CD4-positive, alpha-beta T cell treated with Interleukin-15 for 1 hour (primary cell): ENCODE data around the gene MRAP2.

Source experiments
- DNase-seq: peaks from one replicate; pipeline ENCODE4 v3.0.0-alpha.2; 2020

MRAP2 gene

GRCh38 chr6:84136364-84137050, 102.9 kb downstream of the MRAP2 start:
- no peak for DNase-seq

GRCh38 chr6:84137051-84137375, 103.4 kb downstream of the MRAP2 start:
- DNase-seq = no peak

GRCh38 chr6:84137989-84138575, 104.5 kb downstream of the MRAP2 start:
- no peak for DNase-seq

- DNase-seq = no peak
These were observed 105.7 kb downstream of the MRAP2 start for GRCh38 chr6:84139311-84139710.
